IPS DF 19.7 (cell line): ENCODE data around the gene ASCC3.
"Not testable (repeated sequence)": the region's sequence is repeated elsewhere in the genome, so short reads cannot be mapped to it uniquely, and the experiment has no call there.

Experiments used
- DNase-seq: peaks from one replicate; pipeline ENCODE4 v3.0.0-alpha.2; 2013; ENCODE audit warnings: low read depth, low spot score

ASCC3 gene

GRCh38 chr6:100665041-100665380 is 216.1 kb downstream of the ASCC3 start:
- no peak for DNase-seq

DNA sequence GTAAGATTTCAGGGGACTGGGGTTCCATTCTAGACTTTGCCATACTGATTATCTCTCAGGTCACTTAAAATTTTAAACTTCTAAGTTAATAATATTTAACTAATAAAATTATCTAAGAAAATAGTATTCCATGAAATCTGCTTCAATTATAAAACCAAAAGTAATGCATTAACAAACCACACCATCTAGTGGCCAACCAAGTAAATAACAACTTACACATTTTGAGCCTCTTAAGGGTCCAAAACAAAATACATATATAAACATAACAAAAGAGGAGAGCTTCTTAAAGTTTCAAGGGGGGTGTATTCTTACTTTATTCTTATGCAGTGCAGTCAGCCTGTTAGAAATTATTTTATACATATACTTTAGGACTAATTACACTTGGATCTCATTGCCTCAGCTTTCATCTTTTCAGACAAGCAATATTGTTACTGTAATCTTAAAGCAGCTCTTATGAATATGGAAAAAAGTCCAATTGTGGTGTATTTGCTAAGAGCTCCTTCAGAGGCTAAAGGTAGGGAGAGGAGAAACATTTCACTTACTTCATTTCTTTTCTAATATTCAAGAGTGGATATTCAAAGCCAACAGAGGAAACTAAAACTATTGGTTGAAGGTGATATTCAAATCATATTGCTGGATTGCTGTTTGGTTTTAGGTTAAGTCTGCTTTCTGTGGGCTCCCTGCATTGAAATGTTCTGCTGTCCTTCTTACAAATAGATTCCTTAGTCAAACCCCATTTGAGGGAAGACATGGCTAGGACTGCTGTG is 216.7 kb downstream of the ASCC3 start:
- no peak for DNase-seq

- DNase-seq = no peak
Observed at GRCh38 chr6:100663219-100663863, 217.8 kb downstream of the ASCC3 start.

DNA sequence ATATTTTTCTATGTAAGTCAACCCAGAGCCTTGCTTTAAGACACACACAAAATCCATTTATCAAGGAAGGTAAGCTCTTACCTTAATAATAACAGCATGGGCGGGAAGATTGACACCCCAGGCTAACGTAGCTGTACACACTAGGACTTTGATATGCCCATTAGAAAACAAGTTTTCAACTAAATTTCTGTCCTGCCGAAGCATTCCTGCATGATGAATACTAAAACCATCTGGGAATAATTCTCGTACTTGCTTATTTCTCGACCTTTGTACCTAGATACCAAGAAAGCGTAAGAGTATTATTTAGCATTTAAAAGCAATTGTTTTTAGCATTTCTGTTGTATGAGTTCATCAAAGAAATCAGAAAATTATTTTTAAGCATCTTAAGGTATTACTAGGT is 218.9 kb downstream of the ASCC3 start:
- DNase-seq = no peak

- no peak for DNase-seq
Observed at GRCh38 chr6:100658486-100658885, 222.6 kb downstream of the ASCC3 start.

- no peak for DNase-seq
Observed at GRCh38 chr6:100657678-100658330, 223.3 kb downstream of the ASCC3 start.

DNA sequence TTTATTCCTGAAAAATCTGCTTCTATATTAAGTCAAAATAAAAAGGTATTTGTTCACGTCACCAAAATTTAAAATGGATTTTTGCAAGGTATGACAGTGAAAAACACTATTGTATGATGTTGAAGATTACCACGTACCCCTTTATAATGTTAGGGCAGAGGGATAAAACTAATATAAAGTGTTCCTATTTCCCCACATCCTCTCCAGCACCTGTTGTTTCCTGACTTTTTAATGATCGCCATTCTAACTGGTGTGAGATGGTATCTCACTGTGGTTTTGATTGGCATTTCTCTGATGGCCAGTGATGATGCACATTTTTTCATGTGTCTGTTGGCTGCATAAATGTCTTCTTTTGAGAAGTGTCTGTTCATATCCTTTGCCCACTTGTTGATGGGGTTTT is 240.0 kb downstream of the ASCC3 start:
- not testable (repeated sequence) for DNase-seq

DNA sequence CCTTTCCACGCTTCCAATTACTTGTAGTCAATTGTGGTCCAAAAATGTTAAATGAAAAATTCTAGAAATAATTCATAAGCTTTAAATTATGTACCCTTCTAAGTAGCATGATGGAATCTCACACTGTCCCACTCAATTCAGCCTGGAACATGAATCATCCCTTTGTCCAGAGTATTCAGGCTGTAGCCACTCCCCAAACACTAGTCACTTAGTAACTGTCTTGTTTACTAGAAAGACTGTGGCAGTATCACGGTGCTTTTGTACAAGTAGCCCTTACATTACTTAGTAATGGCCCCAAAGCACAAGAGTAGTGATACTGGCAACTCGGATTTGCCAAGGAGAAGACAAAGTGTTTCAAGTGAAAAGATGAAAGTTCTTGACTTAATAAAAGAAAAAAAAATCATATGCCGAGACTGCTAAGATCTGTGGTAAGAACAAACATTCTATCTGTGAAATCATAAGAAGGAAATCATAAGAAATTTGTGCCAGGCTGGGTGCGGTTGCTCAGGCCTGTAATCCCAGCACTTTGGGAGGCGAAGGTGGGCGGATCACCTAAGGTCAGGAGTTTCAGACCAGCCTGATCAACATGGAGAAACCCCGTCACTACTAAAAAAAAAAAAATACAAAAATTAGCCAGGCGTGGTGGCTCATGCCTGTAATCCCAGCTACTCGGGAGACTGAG is 247.9 kb downstream of the ASCC3 start:
- DNase-seq = no peak

GRCh38 chr6:100630536-100630935 is 250.6 kb downstream of the ASCC3 start:
- DNase-seq = no peak

DNA sequence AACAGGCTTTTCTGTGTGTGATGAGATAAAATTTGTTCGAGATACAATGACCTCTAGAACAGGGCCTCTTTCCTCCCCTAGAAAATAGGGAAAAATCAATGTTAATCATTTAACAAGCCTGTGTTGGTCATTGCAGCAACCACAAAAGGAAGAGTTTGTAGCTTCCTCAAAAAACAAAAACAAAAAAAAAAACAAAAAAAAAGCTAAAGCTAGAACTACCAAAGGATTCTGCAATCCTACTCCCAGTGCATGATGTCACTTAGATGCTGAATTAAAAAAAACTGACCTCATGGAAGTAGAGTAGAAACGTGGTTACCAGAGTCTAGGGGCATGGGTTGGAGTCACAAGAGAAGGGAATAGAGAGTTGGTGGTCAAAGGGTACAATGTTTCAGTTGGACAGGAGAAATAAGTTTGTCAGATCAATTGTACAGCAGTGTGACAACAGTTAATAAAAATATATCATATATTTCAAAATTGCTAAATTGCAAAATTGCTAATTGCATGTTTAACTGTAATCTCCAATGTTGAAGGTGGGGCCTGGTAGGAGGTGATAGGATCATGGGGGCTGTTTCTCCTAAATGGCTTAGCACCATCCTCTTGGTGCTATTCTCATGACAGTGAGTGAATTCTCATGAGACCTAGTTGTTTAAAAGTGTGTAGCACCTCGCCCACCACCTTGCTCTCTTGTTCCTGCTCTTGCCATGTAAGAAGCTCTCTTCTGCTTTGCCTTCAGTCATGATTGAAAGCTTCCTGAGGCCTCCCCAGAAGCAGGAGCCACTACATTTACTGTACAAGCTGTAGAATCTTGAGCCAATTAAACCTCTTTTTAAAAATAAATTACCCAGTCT is 253.0 kb downstream of the ASCC3 start:
- DNase-seq = no peak

DNA sequence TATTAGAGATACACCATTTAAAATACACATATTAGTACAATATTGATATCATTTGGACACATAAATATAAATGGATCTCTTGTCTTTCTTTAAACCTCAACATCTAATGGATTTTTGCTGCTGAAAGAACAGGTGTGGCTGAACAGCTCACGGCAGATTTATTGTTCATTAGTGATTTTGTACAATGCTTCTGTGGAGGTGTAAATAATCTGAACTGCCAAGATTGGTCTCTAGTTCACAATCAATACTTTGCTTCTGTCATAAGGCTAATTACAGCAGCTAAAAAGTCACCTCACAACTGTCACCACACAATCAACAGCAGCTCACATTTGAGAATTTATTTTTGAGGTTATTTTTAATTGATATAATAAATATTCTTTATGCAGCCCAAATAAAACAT is 254.4 kb downstream of the ASCC3 start:
- no peak for DNase-seq

GRCh38 chr6:100622907-100623692 is 258.0 kb downstream of the ASCC3 start:
- no peak for DNase-seq

- no peak for DNase-seq
Observed at GRCh38 chr6:100620085-100620840, 260.9 kb downstream of the ASCC3 start.

GRCh38 chr6:100618351-100618671 is 262.8 kb downstream of the ASCC3 start:
- DNase-seq = no peak

GRCh38 chr6:100617633-100618350 is 263.3 kb downstream of the ASCC3 start:
- DNase-seq = no peak

DNA sequence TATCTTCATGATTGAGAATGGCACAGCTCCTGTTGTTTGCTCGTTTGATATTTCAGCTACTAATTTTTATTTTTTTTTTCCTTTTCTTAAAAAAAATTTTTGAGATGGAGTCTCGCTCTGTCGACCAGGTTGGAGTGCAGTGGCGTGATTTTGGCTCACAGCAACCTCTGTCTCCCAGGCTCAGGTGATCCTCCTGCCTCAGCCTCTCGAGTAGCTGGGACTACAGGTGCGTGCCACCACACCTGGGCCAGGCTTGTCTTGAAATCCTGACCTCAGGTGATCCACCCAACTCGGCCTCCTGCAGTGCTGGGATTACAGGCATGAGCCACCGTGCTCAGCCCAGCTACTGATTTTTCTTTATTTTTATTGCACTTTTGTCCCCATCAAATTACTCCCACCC is 266.2 kb downstream of the ASCC3 start:
- no peak for DNase-seq

DNA sequence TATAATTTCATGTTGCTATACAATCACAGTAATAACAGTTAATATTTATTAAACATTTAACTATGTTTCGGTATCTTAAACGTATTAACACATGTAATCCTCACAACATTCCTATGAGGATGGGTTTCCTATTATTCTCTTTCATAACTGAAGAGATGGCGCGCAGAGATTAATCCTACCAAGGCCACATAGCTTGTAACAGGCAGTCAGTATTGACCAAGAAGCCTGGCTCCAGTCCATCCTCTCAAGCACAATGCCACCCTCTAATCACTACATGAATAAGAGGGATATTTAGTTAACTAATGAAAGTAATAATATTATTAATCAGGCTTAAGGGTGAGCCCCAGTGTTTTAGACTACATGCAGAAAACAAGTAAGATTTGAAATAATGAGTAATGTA is 266.7 kb downstream of the ASCC3 start:
- DNase-seq = no peak

DNA sequence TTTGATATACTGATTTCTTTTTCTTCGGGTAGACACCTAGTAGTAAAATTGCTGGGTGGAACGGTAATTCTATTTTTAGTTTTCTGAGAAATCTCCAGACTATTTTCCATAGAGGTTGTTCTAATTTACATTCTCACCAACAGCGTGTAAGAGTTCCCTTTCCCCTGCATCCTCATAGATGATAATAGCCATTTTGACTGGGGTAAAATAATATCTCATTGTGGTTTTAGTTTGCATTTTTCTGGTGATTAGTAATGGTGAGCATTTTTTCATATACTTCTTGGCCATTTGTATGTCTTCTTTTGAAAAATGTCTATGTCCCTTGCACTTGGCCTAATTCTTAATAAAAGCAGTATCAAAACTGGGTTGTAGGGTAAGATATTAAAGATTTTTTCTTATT is 267.5 kb downstream of the ASCC3 start:
- DNase-seq = no peak

DNA sequence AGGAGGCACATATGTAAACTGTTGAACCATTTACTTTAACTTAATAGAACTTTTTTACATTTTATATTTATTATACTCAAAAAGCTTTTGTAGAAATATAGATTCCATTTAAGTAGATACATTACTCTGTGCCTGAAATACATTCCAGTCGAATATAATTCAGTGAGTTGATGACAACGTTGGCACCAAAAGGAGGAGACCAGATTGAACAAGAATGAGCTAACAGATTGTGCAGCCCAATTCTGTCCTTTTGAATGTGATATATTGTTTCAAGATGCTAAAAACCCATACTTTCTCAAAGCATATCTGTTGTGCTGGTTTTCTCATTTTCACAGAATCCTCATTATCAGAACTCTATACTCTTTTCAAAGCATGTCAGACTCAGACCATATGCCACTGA is 269.0 kb downstream of the ASCC3 start:
- DNase-seq = no peak
